GM18499 (cell line): Measurements from ENCODE around the gene PPARA.

Source experiments
- ATAC-seq: cut with Tn5 transposase; IDR thresholded peaks from one replicate; pipeline ENCODE4 v1.9.1; 2021; ENCODE audit warnings: moderate number of reproducible peaks; ENCODE audit not compliant: insufficient read depth, unreplicated experiment

PPARA gene

GRCh38 chr22:46140989-46141928 is 9.1 kb upstream of the PPARA start:
- ATAC-seq: no peak

DNA sequence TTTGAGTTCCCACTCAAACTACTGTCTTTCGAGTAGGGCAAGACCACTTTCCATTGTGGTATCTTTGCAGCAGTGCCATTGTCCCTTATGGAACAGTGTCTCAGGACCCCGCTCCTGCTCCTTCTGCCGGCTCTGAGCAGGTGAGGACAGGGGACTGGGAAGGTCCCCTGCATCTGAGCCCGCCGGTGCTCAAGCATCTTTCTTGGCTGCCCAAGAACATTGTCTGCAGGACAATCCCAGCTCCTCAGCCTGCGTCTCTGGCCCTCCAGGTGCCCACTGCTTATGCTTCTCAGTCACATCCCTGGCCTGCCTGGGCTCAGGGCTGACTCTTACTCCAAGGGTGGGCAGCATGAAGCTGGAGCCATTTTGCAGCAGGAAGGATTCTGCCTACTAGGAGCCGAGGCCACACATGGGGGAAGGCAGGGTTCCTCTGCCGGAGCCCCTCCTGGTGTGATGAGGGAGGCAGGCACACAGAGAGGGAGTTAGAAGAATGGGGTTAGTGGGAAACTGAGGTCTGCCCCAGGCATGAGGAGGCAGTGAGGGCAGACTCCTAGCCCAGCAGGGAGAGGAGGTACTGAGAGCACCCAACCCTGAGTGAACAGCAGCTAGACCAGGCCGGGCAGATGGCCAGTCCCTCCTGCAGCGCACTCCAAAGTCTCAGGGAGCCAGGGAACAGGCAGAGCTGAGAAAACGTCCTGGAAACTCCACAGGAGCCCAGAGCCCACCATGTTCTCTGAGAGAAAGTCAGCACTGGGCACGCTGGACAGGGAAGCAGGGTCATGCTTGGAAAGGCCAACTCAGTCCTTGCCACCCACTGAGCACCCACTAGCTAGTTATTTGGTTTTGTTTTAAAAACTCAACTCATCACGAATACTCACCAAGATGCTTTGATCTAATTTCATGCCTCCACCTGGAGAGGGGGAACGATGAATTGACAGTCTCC is 7.5 kb upstream of the PPARA start:
- no peak for ATAC-seq

DNA sequence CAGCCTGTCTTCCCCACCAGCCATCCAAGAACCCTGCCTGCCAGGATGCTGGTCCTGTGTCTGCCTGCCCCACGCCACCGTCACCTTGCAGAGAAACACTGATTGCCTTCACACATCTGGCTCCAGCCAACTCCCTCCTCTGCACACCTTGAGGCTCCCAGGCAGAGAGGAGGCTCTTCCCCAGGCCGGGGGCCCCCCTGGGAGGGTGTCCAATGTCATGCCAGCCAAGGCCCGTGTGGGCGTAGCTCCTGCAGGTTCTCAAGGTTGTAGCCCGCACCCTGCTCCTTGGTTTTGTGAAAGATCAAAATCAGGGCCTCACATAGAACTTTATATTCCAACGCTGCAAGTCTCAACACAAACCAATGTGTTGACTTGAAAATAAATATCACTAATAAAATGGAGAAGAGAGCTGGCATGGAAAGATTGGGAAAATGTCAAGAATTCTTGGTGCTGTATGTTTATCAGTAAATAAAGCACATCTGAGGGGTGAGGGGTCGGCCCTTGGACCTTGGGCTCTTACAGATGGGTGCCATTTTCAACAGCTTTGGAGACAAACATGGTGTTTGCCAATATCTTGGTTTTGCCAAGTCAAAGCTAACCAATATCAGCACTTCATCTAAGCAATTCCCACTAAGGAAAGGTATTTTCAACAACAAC is 6.7 kb upstream of the PPARA start:
- no peak for ATAC-seq

GRCh38 chr22:46145361-46145851 is 4.9 kb upstream of the PPARA start:
- no peak for ATAC-seq

GRCh38 chr22:46145896-46146295 is 4.4 kb upstream of the PPARA start:
- ATAC-seq: no peak

GRCh38 chr22:46146329-46146728 is 4.0 kb upstream of the PPARA start:
- no peak for ATAC-seq

DNA sequence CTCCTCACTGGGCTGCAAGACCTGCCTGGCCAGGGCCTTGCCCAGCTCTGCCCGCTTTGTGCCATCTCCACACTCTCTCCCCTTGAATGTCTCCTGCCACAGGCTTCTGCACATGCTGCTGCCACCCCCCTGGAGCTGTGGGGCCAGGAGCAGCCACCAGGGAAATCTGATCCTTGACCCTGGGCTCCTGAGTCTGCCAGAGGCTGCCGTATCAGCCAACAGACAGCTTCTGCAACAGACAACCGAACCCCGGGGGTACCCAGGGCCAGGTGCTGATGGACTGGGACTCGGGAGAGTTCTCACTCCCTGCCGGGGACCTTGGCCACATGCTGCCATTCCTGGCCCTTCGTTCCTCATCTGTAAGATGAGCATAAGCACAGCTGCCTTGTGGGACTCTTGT is 3.3 kb upstream of the PPARA start:
- no peak for ATAC-seq

GRCh38 chr22:46147471-46148267 is 2.7 kb upstream of the PPARA start:
- no peak for ATAC-seq

- no peak for ATAC-seq
These were observed 2.0 kb upstream of the PPARA start for GRCh38 chr22:46148336-46148735.

DNA sequence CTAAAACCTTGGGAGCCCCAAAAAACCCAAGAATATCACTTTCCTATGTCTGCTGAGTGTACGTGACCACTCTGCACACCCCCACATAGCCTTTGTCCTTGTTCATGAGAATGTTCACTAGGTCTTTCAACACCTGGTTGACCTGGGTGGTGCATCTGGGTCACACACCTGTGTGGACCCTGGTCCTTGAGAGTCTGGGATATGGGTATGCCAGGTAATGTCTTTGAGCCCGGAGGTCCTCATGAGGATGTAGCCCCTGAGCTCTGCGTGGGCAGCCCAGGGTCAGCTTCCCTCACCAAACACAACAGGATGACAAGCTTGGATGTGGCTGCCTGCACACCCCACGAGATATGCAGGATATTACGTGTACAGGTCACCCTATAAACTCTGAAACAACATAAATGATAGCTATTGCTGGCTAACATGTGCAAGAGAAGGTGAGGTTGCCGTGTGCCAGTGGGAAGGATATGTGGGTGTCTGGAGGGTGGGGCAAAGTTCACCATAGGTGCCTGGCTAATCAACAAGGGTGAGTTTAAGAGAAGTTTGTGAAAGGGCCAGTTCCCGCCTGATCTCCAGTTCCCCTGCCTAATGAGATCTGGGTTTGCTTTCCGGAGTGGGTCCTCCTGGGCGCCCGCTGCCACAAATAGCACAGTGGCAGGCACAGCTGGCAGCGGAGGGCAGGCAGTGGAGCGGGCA is 1.4 kb upstream of the PPARA start:
- ATAC-seq: no peak

DNA sequence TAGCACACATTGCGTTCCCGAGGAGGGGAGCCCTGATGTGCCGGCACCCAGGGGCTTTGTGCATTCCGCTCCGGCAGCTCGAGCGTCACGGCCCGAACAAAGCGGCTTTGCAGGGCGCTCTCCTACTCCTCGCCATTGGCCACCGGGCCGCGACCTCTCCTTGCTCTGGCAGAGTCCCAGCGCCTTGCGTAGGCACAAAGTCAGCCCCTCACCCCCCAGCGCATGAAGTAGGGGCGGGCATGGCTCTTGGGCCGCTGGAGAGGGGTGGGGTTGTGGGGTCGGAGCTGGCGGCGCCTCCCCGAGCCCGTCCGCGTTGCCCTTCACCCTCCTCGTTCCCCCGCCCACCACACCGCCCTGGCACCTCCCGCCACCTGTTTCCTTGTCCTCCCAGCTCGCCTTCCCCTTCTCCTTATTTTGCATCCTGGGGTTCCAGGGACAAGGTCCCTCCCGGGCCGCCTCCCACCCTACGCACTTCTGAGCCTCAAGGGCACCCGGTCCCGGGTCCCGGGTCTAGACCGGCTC is 753 bp upstream of the PPARA start:
- no peak for ATAC-seq

- ATAC-seq: no peak
These were observed 540 bp downstream of the PPARA start for GRCh38 chr22:46150655-46151477.

DNA sequence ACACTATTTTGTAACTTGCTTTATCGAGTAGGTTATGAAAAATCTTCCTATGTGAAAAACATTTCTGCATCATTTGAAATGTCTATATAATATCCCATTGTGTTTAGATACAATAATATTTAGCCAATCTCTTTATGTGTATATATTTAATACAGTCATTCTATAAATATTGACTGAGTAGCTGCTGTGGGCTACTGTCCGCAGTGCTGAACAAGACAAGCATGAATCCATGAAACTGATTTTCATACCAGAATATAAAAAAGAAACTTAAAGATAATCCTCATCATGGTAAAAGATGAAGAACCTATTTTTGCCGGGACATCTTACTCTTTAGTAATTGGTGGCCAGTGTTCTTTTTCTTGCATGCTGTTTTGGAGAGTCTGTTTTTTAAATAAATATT is 3.6 kb downstream of the PPARA start:
- ATAC-seq: no peak

- no peak for ATAC-seq
These were observed 5.7 kb downstream of the PPARA start for GRCh38 chr22:46156031-46156430.

GRCh38 chr22:46158283-46158682 is 8.0 kb downstream of the PPARA start:
- no peak for ATAC-seq

DNA sequence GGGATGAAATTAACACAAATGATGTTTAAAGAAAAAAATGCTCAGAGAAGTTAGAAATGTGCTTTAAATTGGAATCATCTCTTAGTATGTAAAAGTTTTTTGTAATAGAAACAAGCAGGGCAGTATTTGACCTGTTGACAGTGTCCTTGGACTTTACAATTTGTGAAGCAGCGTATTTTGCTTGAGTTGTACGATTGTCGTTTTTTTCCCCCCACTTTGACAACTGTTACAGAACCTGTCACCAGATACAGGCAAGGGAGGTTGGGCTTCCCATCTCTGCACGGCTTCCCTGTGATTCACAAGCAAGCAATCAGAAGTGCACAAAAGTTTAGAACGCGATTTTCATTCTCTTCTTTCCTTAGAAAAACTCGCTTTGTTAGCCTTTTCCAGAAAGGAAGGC is 8.9 kb downstream of the PPARA start:
- no peak for ATAC-seq

DNA sequence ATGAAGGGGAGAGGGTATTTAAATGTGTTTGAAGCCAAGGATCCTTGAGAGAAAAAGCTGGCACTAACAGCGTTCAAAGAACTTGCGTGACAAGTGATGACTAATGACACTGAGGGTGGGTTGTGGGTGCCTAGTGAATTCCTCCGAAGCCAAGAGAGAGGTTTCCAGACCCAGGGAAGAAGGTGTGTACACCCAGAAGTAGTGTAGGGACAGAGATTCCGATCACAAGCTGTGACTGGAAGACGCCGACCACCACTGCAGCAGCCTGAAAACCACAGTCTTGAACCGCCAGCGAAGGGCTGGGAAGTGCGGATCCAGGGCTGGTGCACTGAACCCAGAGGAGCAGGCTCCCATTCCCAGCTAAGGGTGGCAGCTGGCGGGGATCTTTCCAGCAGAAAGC is 9.5 kb downstream of the PPARA start:
- ATAC-seq: no peak

GRCh38 chr22:46162285-46162684 is 12.0 kb downstream of the PPARA start:
- ATAC-seq: no peak
